Iris pigment epithelial cell (primary cell): Measurements from ENCODE around the gene DBF4B.
"Not testable (repeated sequence)": the region's sequence is repeated elsewhere in the genome, so short reads cannot be mapped to it uniquely, and the experiment has no call there.

Experiments
- DNase-seq: peaks from one replicate; pipeline ENCODE4 v3.0.0-alpha.2; 2011; ENCODE audit warnings: low read depth

Gene DBF4B

GRCh38 chr17:44708401-44709263 is at the start of gene DBF4B:
TSS of gene DBF4B (plus strand) at chr17:44708665. CDS start at chr17:44708821, 156 bp downstream.
- DNase-seq: peak; percentile 94

- no peak for DNase-seq
Observed at GRCh38 chr17:44661835-44662234, 46.6 kb upstream of the DBF4B start.

- DNase-seq: no peak
Observed at GRCh38 chr17:44663095-44663494, 45.4 kb upstream of the DBF4B start.

GRCh38 chr17:44664867-44665266 is 43.6 kb upstream of the DBF4B start:
- DNase-seq: no peak

GRCh38 chr17:44666006-44666405 is 42.5 kb upstream of the DBF4B start:
- DNase-seq: no peak

- peak; percentile 34 for DNase-seq
Observed at GRCh38 chr17:44672479-44673093, 35.9 kb upstream of the DBF4B start.

GRCh38 chr17:44673893-44674292 is 34.6 kb upstream of the DBF4B start:
- DNase-seq: no peak

GRCh38 chr17:44677136-44677535 is 31.3 kb upstream of the DBF4B start:
- DNase-seq: peak; percentile 49

GRCh38 chr17:44683303-44683702 is 25.2 kb upstream of the DBF4B start:
- not testable (repeated sequence) for DNase-seq

GRCh38 chr17:44687756-44688155 is 20.7 kb upstream of the DBF4B start:
- no peak for DNase-seq

GRCh38 chr17:44688200-44688599 is 20.3 kb upstream of the DBF4B start:
- no peak for DNase-seq

GRCh38 chr17:44688675-44689476 is 19.6 kb upstream of the DBF4B start:
- DNase-seq: no peak

GRCh38 chr17:44689477-44690217 is 18.8 kb upstream of the DBF4B start, which contains the start of gene CCDC43:
TSS of gene CCDC43 (minus strand) at chr17:44689776. CDS start at chr17:44689753, 23 bp downstream.
- DNase-seq: peak; percentile 95

- peak; percentile 25 for DNase-seq
Observed at GRCh38 chr17:44690746-44691306, 17.6 kb upstream of the DBF4B start.

GRCh38 chr17:44693609-44694008 is 14.9 kb upstream of the DBF4B start:
- no peak for DNase-seq

GRCh38 chr17:44700288-44700687 is 8.2 kb upstream of the DBF4B start:
- DNase-seq: not testable (repeated sequence)

- DNase-seq: peak; percentile 7
Observed at GRCh38 chr17:44707755-44708400, 587 bp upstream of the DBF4B start.

GRCh38 chr17:44719444-44719843 is 11.0 kb downstream of the DBF4B start:
- DNase-seq: no peak

- DNase-seq: no peak
Observed at GRCh38 chr17:44722254-44722653, 13.8 kb downstream of the DBF4B start.

GRCh38 chr17:44726121-44726520 is 17.7 kb downstream of the DBF4B start:
- not testable (repeated sequence) for DNase-seq

- peak; percentile 16 for DNase-seq
Observed at GRCh38 chr17:44733753-44734152, 25.3 kb downstream of the DBF4B start.
